Spleen (tissue), 7 donors: ENCODE measurements around the gene MTFR1L.

Experiments used
- POLR2AphosphoS5 ChIP-seq, 3 donors: sonication (generic); formaldehyde crosslinking; IDR thresholded peaks; one replicate each; pipeline ENCODE4 v1.5.1; 2017; ENCODE audit warnings: antibody characterized with exemption in 3 of 3
- TF ChIP-seq, protein P1 (sequence below), 11 experiments: fragments of 200-600 bp in 7 of 11; fragments of 450-650 bp in 4 of 11; sonication (generic) in 4 of 11; IDR thresholded peaks in 8 of 11; conservative IDR thresholded peaks in 3 of 11; 1 replicate in 7 of 11; 2 replicates in 4 of 11; pipeline versions ENCODE4 v1.4.0 to v1.8.0; 2016 to 2021; ENCODE audit warnings: antibody characterized with exemption in 11 of 11, inconsistent platforms in 4 of 11, mild to moderate bottlenecking in 1 of 11
- donor health status: DM: no; HTN: no; CAD: no; lungs with moderate emphysema.
- donor health status: DM: no; HTN: no; CAD: no.
- donor health status: DM: no; HTN: no; CAD: no.

DNA sequence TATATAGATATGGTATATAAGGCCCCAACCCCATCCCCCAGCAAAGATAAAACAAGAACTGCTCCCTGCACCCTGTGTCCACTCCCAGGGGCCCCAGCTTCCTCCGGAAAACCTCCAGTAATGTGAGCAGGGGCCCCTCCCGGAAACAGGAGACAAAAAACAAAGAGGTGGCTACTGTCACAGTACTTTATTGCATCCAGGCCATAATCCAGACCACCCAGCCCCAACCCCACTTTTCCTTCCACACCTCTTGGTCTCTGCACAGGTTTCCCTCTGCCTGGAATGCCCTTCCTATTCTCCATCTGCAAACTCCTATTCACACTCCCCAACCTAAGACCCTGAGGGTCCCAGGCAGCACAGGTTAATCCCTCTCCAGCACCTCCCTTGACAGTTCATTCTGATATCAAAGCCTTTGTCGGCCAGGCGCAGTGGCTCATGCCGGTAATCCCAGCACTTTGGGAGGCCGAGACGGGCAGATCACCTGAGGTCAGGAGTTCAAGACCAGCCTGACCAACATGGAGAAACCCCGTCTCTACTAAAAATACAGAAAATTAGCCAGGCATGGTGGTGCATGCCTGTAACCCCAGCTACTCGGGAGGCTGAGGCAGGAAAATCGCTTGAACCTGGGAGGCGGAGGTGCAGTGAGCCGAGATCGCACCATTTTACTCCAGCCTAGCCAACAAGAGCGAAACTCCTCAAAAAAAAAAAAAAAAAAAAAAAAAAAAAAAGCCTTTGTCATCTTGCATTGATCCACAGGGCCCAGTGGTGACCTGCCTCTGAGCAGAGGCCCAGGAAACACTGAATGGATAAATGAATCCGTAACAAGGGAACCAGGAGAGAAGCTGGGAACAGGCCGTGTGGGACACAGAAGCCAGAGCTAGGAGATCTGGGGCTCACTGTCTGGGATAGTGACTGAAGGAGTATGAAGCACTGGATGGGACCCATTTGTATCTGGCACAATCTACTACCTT, 41.8 kb downstream of the MTFR1L start:
- TF ChIP-seq, protein P1, sequence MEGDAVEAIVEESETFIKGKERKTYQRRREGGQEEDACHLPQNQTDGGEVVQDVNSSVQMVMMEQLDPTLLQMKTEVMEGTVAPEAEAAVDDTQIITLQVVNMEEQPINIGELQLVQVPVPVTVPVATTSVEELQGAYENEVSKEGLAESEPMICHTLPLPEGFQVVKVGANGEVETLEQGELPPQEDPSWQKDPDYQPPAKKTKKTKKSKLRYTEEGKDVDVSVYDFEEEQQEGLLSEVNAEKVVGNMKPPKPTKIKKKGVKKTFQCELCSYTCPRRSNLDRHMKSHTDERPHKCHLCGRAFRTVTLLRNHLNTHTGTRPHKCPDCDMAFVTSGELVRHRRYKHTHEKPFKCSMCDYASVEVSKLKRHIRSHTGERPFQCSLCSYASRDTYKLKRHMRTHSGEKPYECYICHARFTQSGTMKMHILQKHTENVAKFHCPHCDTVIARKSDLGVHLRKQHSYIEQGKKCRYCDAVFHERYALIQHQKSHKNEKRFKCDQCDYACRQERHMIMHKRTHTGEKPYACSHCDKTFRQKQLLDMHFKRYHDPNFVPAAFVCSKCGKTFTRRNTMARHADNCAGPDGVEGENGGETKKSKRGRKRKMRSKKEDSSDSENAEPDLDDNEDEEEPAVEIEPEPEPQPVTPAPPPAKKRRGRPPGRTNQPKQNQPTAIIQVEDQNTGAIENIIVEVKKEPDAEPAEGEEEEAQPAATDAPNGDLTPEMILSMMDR (IDR thresholded peaks at IDR 0.05 in 8 of 11, conservative IDR thresholded peaks at IDR 0.05 in 3 of 11): no peak
- TF ChIP-seq POLR2AphosphoS5 (IDR thresholded peaks at IDR 0.05): no peak
